ENCODE measurements around the gene ILF3.

- TF ChIP-seq YY1 (IDR thresholded peaks at IDR 0.05; ENCODE audit: low read depth) (no peak), EP300 (IDR thresholded peaks at IDR 0.05; ENCODE audit: borderline replicate concordance) (no peak), TEAD4 (IDR thresholded peaks at IDR 0.05) (no peak), TAF1 (IDR thresholded peaks at IDR 0.05; ENCODE audit: low read depth) (no peak), CREB1 (IDR thresholded peaks at IDR 0.05; ENCODE audit: low read depth) (no peak), REST (IDR thresholded peaks at IDR 0.05; ENCODE audit: low read depth) (no peak), ZBTB7A (IDR thresholded peaks at IDR 0.05; ENCODE audit: low read depth) (no peak), FOXM1 (IDR thresholded peaks at IDR 0.05; ENCODE audit: borderline replicate concordance, low read depth) (no peak), CEBPB (IDR thresholded peaks at IDR 0.05) (no peak), NFIC (IDR thresholded peaks at IDR 0.05) (no peak), EGR1 (IDR thresholded peaks at IDR 0.05) (no peak), RAD21 (IDR thresholded peaks at IDR 0.05; ENCODE audit: low read depth) (no peak), MAX (IDR thresholded peaks at IDR 0.05) (no peak), USF1 (IDR thresholded peaks at IDR 0.05) (no peak)
Measured at GRCh38 chr19:10726268-10726667, 72.1 kb downstream of the ILF3 start.

Measured in Ishikawa (cell line).